GM19463 (cell line): Measurements from ENCODE around the gene STOX2.

Experiments
- ATAC-seq: cut with Tn5 transposase; IDR thresholded peaks from one replicate; pipeline ENCODE4 v1.9.1; 2021; ENCODE audit warnings: mild to moderate bottlenecking, moderate library complexity; ENCODE audit not compliant: unreplicated experiment

Gene STOX2

DNA sequence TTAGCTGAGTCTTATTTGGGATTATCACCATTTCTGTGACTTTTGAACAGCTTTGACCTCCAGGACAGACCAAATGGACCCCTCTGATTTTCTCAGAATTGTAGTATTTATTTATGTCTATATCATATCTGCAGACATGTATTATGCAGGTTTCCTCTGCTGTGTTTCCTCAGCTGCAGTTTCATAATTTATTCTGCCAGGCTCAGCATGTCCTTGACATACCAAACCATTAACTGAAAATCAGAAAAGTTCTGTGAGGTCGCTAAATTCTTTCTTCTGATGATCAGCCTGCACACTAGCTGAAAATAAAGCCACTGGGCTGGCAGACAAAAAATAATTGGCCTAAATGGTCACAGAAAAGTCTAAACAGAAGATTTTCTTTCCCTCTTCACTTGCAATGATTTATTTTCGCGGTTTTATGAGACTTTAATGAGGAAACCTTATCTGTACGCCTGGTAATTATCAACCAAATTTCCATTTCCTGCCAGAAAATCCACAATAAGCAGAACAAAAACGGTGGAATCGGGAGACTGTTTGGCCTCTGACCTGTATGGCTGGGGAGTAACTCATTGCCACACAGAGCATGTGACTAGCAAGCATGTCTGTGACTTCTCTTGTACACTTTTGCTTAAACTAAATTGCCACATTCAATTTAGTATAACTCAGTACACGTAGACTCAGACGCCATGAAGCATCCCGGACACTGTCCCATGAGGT, 161.6 kb downstream of the STOX2 start:
- ATAC-seq: no peak

DNA sequence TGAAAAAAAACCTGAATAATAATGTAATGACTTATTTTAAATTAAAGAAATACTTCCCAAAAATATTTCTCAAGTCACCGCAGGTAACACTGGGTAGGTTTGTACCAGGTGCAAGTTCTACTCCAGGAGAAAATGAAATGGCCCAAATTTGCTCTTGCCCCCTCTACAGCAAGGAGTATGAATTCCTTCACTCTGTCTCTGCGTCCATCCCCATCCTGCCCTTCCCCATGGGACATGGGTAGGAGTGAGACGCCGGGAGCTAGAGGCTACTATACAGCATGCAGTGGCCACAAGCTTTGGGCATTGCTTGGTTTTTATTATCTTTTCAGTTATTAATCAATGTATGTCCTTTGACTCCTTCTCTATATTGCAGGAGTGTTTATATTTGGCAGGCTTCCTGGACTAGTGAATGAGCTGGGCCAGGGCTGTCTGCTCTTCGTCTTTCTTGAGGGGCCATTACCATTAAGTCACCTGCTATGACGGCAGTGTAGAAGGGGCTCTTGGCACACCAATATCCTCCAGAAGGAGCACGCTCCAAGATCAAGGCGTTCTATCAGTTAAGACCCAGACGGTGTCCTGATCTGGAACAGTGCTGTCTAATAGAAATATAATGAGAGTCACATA, 162.9 kb downstream of the STOX2 start:
- no peak for ATAC-seq
